Measurements from ENCODE around the gene PDGFD. TPM values are rescaled to one million over a fixed set of nuclear protein-coding genes. Genes with fewer than 3 reads are reported as not detected.

PDGFD gene
- total and polyA plus RNA-seq, 2 donors (not counting 3 experiments of a cell fraction or from before 2014, with no cell fraction given) = 6.3 to 13.1 TPM

DNA sequence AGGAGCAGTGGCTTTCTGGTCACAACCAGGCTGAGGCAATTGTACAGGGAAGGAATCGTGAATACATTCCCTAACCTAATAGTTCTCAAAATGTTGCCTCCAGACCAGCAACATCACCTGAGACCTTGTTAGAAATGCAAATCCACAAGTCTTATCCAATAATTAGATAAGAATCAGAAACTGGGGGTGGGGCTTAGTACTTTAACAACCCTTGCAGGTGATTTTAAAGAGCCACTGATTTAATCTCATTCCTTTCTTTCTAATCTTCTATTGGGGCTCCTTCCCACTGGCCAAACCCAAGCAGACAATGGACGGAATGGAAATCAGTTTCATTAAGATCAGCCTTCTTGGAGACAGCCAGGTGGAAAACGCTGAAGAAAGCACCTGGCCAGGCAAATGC is 269.9 kb downstream of the PDGFD start:
- CTCF ChIA-PET = interaction anchor here (1.1 kb wide), 1 partner anchor 10 kb away, joined by 3 read pairs; no protein-coding TSS in a partner anchor

More for the DNA sequence above, 269.9 kb downstream of the PDGFD start:
- H3K36me3 ChIP-seq (ENCODE audit: control insufficient read depth in 2 of 2, extremely low read depth in 1 of 2, insufficient read depth in 2 of 2, low read length in 2 of 2) = no peaks in the 10 kb centered on the region
- dilution Hi-C loops (cut with MboI; ENCODE audit: extremely low pct_ligation_motif_present, low sequenced_read_pairs) (no loop called here), intact Hi-C loops (cut with micrococcal nuclease) (no loop called here)
- no peak overlapping the region for H3K4me3 ChIP-seq (replicated peaks in 1 of 3; ENCODE audit: insufficient read depth in 1 of 3, low read depth in 1 of 3, low read length in 3 of 3)
- TF ChIP-seq, protein P1, sequence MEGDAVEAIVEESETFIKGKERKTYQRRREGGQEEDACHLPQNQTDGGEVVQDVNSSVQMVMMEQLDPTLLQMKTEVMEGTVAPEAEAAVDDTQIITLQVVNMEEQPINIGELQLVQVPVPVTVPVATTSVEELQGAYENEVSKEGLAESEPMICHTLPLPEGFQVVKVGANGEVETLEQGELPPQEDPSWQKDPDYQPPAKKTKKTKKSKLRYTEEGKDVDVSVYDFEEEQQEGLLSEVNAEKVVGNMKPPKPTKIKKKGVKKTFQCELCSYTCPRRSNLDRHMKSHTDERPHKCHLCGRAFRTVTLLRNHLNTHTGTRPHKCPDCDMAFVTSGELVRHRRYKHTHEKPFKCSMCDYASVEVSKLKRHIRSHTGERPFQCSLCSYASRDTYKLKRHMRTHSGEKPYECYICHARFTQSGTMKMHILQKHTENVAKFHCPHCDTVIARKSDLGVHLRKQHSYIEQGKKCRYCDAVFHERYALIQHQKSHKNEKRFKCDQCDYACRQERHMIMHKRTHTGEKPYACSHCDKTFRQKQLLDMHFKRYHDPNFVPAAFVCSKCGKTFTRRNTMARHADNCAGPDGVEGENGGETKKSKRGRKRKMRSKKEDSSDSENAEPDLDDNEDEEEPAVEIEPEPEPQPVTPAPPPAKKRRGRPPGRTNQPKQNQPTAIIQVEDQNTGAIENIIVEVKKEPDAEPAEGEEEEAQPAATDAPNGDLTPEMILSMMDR (IDR thresholded peaks at IDR 0.05; ENCODE audit: extremely low read depth in 1 of 2, insufficient read depth in 1 of 2, low read depth in 1 of 2, low read length in 2 of 2) = no peak
- TF ChIP-seq FOS (IDR thresholded peaks at IDR 0.05; ENCODE audit: borderline replicate concordance, insufficient read depth, low read length) (no peak), GATA2 (IDR thresholded peaks at IDR 0.05; ENCODE audit: insufficient read depth, insufficient read length, low read depth, low read length) (no peak), JUN (IDR thresholded peaks at IDR 0.05; ENCODE audit: borderline replicate concordance, insufficient read depth, insufficient read length, low read depth) (no peak), POLR2A (IDR thresholded peaks at IDR 0.05; ENCODE audit: low read depth, low read length) (no peak)
- TF ChIP-seq, protein P2, sequence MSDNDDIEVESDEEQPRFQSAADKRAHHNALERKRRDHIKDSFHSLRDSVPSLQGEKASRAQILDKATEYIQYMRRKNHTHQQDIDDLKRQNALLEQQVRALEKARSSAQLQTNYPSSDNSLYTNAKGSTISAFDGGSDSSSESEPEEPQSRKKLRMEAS (IDR thresholded peaks at IDR 0.05; ENCODE audit: insufficient read depth, insufficient read length) = no peak
- H4K20me1 ChIP-seq (replicated peaks; ENCODE audit: control insufficient read depth, extremely low read depth, insufficient read depth, low read length) = no peaks in the 10 kb centered on the region
- H3K79me2 ChIP-seq (ENCODE audit: control insufficient read depth, insufficient read depth, low read length) = no peaks in the 10 kb centered on the region
- no peak overlapping the region for H2AFZ ChIP-seq (ENCODE audit: low read depth, low read length)
- BruUV-seq (replicated peaks) = no TSS peak
- peaks cover 5% of the 10 kb centered on the region for H3K4me1 ChIP-seq (ENCODE audit: control insufficient read depth, extremely low read depth, insufficient read depth, low read length)
- FAIRE-seq (no peak), DNase-seq (ENCODE audit: low read depth, low spot score) (no peak)
- H3K9me1 ChIP-seq (replicated peaks; ENCODE audit: control insufficient read depth, extremely low read depth, insufficient read depth, low read length) = no peaks in the 10 kb centered on the region
- H3K27ac ChIP-seq (ENCODE audit: insufficient read depth, low read depth, low read length) = no peak overlapping the region
- no peak overlapping the region for H3K4me2 ChIP-seq (ENCODE audit: insufficient read depth, low read length)
- H3K27me3 ChIP-seq (ENCODE audit: control insufficient read depth in 2 of 2, insufficient read depth in 2 of 2, low read length in 2 of 2) = no peaks in the 10 kb centered on the region
- POLR2A ChIA-PET = no interaction called here
- H3K9ac ChIP-seq (replicated peaks; ENCODE audit: extremely low read depth, insufficient read depth, low read length) = no peak overlapping the region
- no peaks in the 10 kb centered on the region for H3K9me3 ChIP-seq (replicated peaks; ENCODE audit: control insufficient read depth, insufficient read depth, low read length)

Measured in endothelial cell of umbilical vein (primary cell).